GM12878 (cell line): ENCODE data around the gene SLC29A1. TPM values are rescaled to one million over a fixed set of nuclear protein-coding genes. Genes with fewer than 3 reads are reported as not detected.

Experiments
- CBX5 ChIP-seq: sonication (generic); IDR thresholded peaks from 2 replicates; pipeline ENCODE4 v1.6.1; 2016; ENCODE audit warnings: low read depth, moderate library complexity, mild to moderate bottlenecking, inconsistent platforms
- CHD1 ChIP-seq: IDR thresholded peaks from 2 replicates; pipeline ENCODE4 v1.6.1; 2012; ENCODE audit warnings: low read depth, low read length, improper control_type of control experiment
- CUX1 ChIP-seq: IDR thresholded peaks from 2 replicates; pipeline ENCODE4 v1.6.1; 2012; ENCODE audit warnings: improper control_type of control experiment, low read depth, low read length; ENCODE audit not compliant: insufficient replicate concordance
- EP300 ChIP-seq, 2 experiments: fragments of 150-350 bp in 1 of 2; IDR thresholded peaks; 2 replicates each; pipeline ENCODE4 v1.6.1; 2011 to 2012; ENCODE audit warnings: low read depth in 2 of 2, low read length in 2 of 2, borderline replicate concordance in 1 of 2, improper control_type of control experiment in 1 of 2, inconsistent platforms in 1 of 2; ENCODE audit not compliant: control insufficient read depth in 1 of 2
- FOXK2 ChIP-seq: fragments of 450-650 bp; IDR thresholded peaks from 2 replicates; pipeline ENCODE4 v1.6.1; 2017; ENCODE audit warnings: mild to moderate bottlenecking, moderate library complexity
- FOXM1 ChIP-seq: IDR thresholded peaks from 2 replicates; pipeline ENCODE4 v1.6.1; 2012; ENCODE audit warnings: low read depth, mild to moderate bottlenecking, inconsistent platforms, low read length, moderate library complexity
- IRF5 ChIP-seq: fragments of 450-650 bp; IDR thresholded peaks from 2 replicates; pipeline ENCODE4 v1.6.1; 2017; ENCODE audit warnings: borderline replicate concordance
- MEF2B ChIP-seq: fragments of 450-650 bp; IDR thresholded peaks from 2 replicates; pipeline ENCODE4 v1.6.1; 2018; ENCODE audit warnings: mild to moderate bottlenecking, moderate library complexity; ENCODE audit not compliant: partially characterized antibody, poor library complexity, severe bottlenecking
- MYB ChIP-seq: fragments of 150-350 bp; IDR thresholded peaks from 2 replicates; pipeline ENCODE4 v1.6.1; 2014; ENCODE audit warnings: mild to moderate bottlenecking, low read depth, low read length, borderline replicate concordance
- NBN ChIP-seq: fragments of 450-650 bp; IDR thresholded peaks from 2 replicates; pipeline ENCODE4 v1.6.1; 2016
- PKNOX1 ChIP-seq: fragments of 450-650 bp; IDR thresholded peaks from 2 replicates; pipeline ENCODE4 v1.6.1; 2016; ENCODE audit warnings: mild to moderate bottlenecking
- PML ChIP-seq: IDR thresholded peaks from 2 replicates; pipeline ENCODE4 v1.6.1; 2012; ENCODE audit warnings: low read length, inconsistent platforms
- SIN3A ChIP-seq: IDR thresholded peaks from 2 replicates; pipeline ENCODE4 v1.6.1; 2012; ENCODE audit warnings: low read depth, low read length, improper control_type of control experiment
- TARDBP ChIP-seq: IDR thresholded peaks from 2 replicates; pipeline ENCODE4 v1.6.1; 2016; ENCODE audit warnings: borderline replicate concordance
- YBX1 ChIP-seq: fragments of 450-650 bp; IDR thresholded peaks from 2 replicates; pipeline ENCODE4 v1.6.1; 2016; ENCODE audit warnings: antibody characterized with exemption
- YY1 ChIP-seq: IDR thresholded peaks from 2 replicates; pipeline ENCODE4 v1.6.1; 2011; ENCODE audit warnings: low read depth, mild to moderate bottlenecking, low read length
- ZNF217 ChIP-seq: fragments of 450-650 bp; IDR thresholded peaks from 2 replicates; pipeline ENCODE4 v1.6.1; 2017; ENCODE audit warnings: antibody characterized with exemption, mild to moderate bottlenecking
- ZNF384 ChIP-seq: IDR thresholded peaks from 2 replicates; pipeline ENCODE4 v1.6.1; 2012; ENCODE audit warnings: low read depth, mild to moderate bottlenecking, low read length, improper control_type of control experiment, borderline replicate concordance
- ZNF687 ChIP-seq: fragments of 450-650 bp; IDR thresholded peaks from 2 replicates; pipeline ENCODE4 v1.6.1; 2017; ENCODE audit warnings: mild to moderate bottlenecking, moderate library complexity
- polyA plus RNA-seq, 11 experiments: library from polyadenylated mRNA; depleted of rRNA in 4 of 11; unstranded in 6 of 11; stranded (reverse) in 5 of 11; fragments of >200 nt; fragmentation: Nextera tagmentation in 4 of 11; fragmentation: Illumina TruSeq in 1 of 11; extraction: Ambion mirVana in 4 of 11; extraction: Trizol in 1 of 11; gene quantifications; 1 replicate in 1 of 11; 2 replicates in 10 of 11; pipeline versions ENCODE4 v1.2.1 to v1.2.3, GENCODE V29; 2011 to 2016; ENCODE audit warnings: inconsistent platforms in 2 of 11, missing spikeins in 2 of 11, low read depth in 1 of 11
- total RNA-seq, 4 experiments: library from RNA; depleted of rRNA in 3 of 4; stranded (reverse); fragments of >200 nt in 3 of 4; fragmentation: Illumina TruSeq in 1 of 4; extraction: Trizol in 1 of 4; gene quantifications; 2 replicates each; pipeline versions ENCODE4 v1.2.1 to v1.2.3, GENCODE V29; 2013 to 2021

Gene SLC29A1
- total and polyA plus RNA-seq, 10 of the 15 experiments (the other 5 are each of a cell fraction or from before 2014, with no cell fraction given): 10.0 to 132 (median 93.4) TPM

GRCh38 chr6:44258325-44258863 lies 35.0 kb downstream of the SLC29A1 start (continued):
- TF ChIP-seq CUX1 (peak; percentile 20), IRF5 (no peak), FOXM1 (no peak), ZNF217 (no peak), ZNF384 (peak; percentile 62; the same call in 1 of the 2 replicates), YY1 (peak; percentile 14; the same call in 1 of the 2 replicates), YBX1 (no peak), NBN (no peak), CBX5 (no peak), TARDBP (no peak), CHD1 (peak; percentile 51; the same call in 1 of the 2 replicates), FOXK2 (no peak), SIN3A (no peak), PKNOX1 (no peak), MYB (0 out of 2 replicates have a peak, but pooled peaks have one; percentile 27), EP300 (IDR thresholded peaks at IDR 0.05; ENCODE audit: borderline replicate concordance in 1 of 2, control insufficient read depth in 1 of 2, low read depth in 2 of 2, low read length in 2 of 2) (peak in 1 of 2 experiments; percentile 78; a peak in 1 of 4 replicates), MEF2B (peak; percentile 65), PML (no peak), ZNF687 (peak; percentile 94)
